H1 (cell line): Measurements from ENCODE around the gene LGALS9C. TPM values are rescaled to one million over a fixed set of nuclear protein-coding genes. Genes with fewer than 3 reads are reported as not detected.
A peak's percentile ranks its signal among the peaks of the same experiment; 100 is the strongest.
"Not testable (repeated sequence)": the region's sequence is repeated elsewhere in the genome, so short reads cannot be mapped to it uniquely, and the experiment has no call there.

ENCODE experiments used
- CTCF ChIA-PET: fragments of 300-600 bp; sonication (Branson Sonifier 250); formaldehyde crosslinking; loops from one replicate; lab custom pipeline; 2021; ENCODE audit not compliant: partially characterized antibody; lab: Charles Lee
- POLR2A ChIA-PET: fragments of 300-600 bp; sonication (Branson Sonifier 250); formaldehyde crosslinking; loops from one replicate; lab custom pipeline; 2021; ENCODE audit warnings: inconsistent platforms; ENCODE audit not compliant: partially characterized antibody; lab: Charles Lee
- DNase-seq, 2 experiments: peaks; one replicate each; pipeline versions ENCODE4 v3.0.0 to v3.0.0-alpha.2; 2010 to 2022; ENCODE audit warnings: low spot score in 2 of 2, low read depth in 1 of 2, mixed read lengths in 1 of 2
- FAIRE-seq: peaks from 2 replicates; lab custom pipeline; 2011; peaks lifted over from hg19 to GRCh38; lab: Jason Lieb, UNC
- H2AFZ ChIP-seq: 2 replicates; pipeline ENCODE4 v1.8.1; 2012; ENCODE audit warnings: low read length, inconsistent platforms
- H2AK5ac ChIP-seq: 2 replicates; pipeline ENCODE4 v1.6.1; 2013; ENCODE audit warnings: low read depth, low read length
- H2BK120ac ChIP-seq: replicated peaks from 2 replicates; pipeline ENCODE3; 2013; ENCODE audit warnings: low read depth, low read length, inconsistent platforms
- H2BK12ac ChIP-seq: 2 replicates; pipeline ENCODE4 v1.6.1; 2013; ENCODE audit warnings: low read depth, low read length
- H2BK15ac ChIP-seq: 2 replicates; pipeline ENCODE4 v1.6.1; 2013; ENCODE audit warnings: low read length
- H2BK20ac ChIP-seq: 2 replicates; pipeline ENCODE4 v1.6.1; 2013; ENCODE audit warnings: low read length
- H2BK5ac ChIP-seq: 2 replicates; pipeline ENCODE4 v1.6.1; 2013; ENCODE audit warnings: low read depth, low read length
- H3K14ac ChIP-seq: 2 replicates; pipeline ENCODE4 v1.6.1; 2013; ENCODE audit warnings: inconsistent platforms; ENCODE audit not compliant: insufficient read length
- H3K18ac ChIP-seq: 2 replicates; pipeline ENCODE4 v1.6.1; 2013; ENCODE audit warnings: low read length; ENCODE audit errors: extremely low read depth
- H3K23ac ChIP-seq: 2 replicates; pipeline ENCODE4 v1.6.1; 2013; ENCODE audit warnings: inconsistent platforms; ENCODE audit not compliant: insufficient read length
- H3K23me2 ChIP-seq: 2 replicates; pipeline ENCODE4 v1.6.1; 2013; ENCODE audit warnings: low read depth, low read length
- H3K27ac ChIP-seq: 2 replicates; pipeline ENCODE4 v1.6.1; 2011; ENCODE audit warnings: low read depth, low read length, inconsistent platforms
- H3K27me3 ChIP-seq, 4 experiments: replicated peaks in 1 of 4; 1 replicate in 1 of 4; 2 replicates in 3 of 4; pipeline versions ENCODE4 v1.6.1 to v1.8.1; 2011 to 2013; ENCODE audit warnings: low read length in 3 of 4, mild to moderate bottlenecking in 3 of 4, inconsistent platforms in 2 of 4, mixed read lengths in 2 of 4, moderate library complexity in 1 of 4; ENCODE audit not compliant: control insufficient read depth in 3 of 4, insufficient read depth in 3 of 4; ENCODE audit errors: extremely low read depth in 1 of 4
- H3K36me3 ChIP-seq, 4 experiments: 2 replicates each; pipeline versions ENCODE4 v1.6.1 to v1.8.1; 2011 to 2013; ENCODE audit warnings: mild to moderate bottlenecking in 4 of 4, low read length in 3 of 4, moderate library complexity in 2 of 4, control low read depth in 1 of 4, inconsistent platforms in 1 of 4; ENCODE audit not compliant: insufficient read depth in 4 of 4, control insufficient read depth in 2 of 4
- H3K4ac ChIP-seq: replicated peaks from 2 replicates; pipeline ENCODE3; 2013; ENCODE audit warnings: low read length, low read depth, mixed read lengths, inconsistent platforms; ENCODE audit not compliant: insufficient read length
- H3K4me1 ChIP-seq, 4 experiments: replicated peaks in 1 of 4; 1 replicate in 1 of 4; 2 replicates in 3 of 4; pipeline versions ENCODE4 v1.6.1 to v1.8.1; 2011 to 2013; ENCODE audit warnings: low read length in 3 of 4, inconsistent platforms in 2 of 4, mixed read lengths in 1 of 4; ENCODE audit not compliant: insufficient read depth in 4 of 4, control insufficient read depth in 3 of 4
- H3K4me2 ChIP-seq, 2 experiments: 2 replicates each; pipeline versions ENCODE4 v1.6.1 to v1.8.1; 2011 to 2013; ENCODE audit warnings: low read depth in 2 of 2, low read length in 2 of 2, control low read depth in 1 of 2, inconsistent platforms in 1 of 2, mild to moderate bottlenecking in 1 of 2; ENCODE audit not compliant: insufficient read depth in 1 of 2
- H3K4me3 ChIP-seq, 4 experiments: fragments of 200-600, 300-600 bp in 1 of 4; sonication (generic), shearing (Covaris generic), sonication (Bioruptor Twin) in 1 of 4; 2 replicates each; pipeline versions ENCODE4 v1.5.1 to v1.8.1; 2011 to 2016; ENCODE audit warnings: low read length in 4 of 4, low read depth in 3 of 4, control low read depth in 2 of 4, inconsistent platforms in 2 of 4, mild to moderate bottlenecking in 2 of 4, mixed read lengths in 1 of 4, moderate library complexity in 1 of 4; ENCODE audit not compliant: insufficient read depth in 2 of 4; ENCODE audit errors: extremely low read depth in 1 of 4
- H3K56ac ChIP-seq: replicated peaks from 2 replicates; pipeline ENCODE3; 2013; ENCODE audit warnings: low read depth, mild to moderate bottlenecking, mixed read lengths, low read length, inconsistent platforms; ENCODE audit not compliant: insufficient read length
- H3K79me1 ChIP-seq: 2 replicates; pipeline ENCODE4 v1.6.1; 2013; ENCODE audit warnings: low read depth, low read length, control low read depth
- H3K79me2 ChIP-seq, 2 experiments: 2 replicates each; pipeline versions ENCODE4 v1.6.1 to v1.8.1; 2012 to 2013; ENCODE audit warnings: low read length in 2 of 2, mild to moderate bottlenecking in 2 of 2, inconsistent platforms in 1 of 2; ENCODE audit not compliant: insufficient read depth in 2 of 2, control insufficient read depth in 1 of 2
- H3K9ac ChIP-seq, 4 experiments: replicated peaks in 1 of 4; 1 replicate in 1 of 4; 2 replicates in 3 of 4; pipeline versions ENCODE4 v1.6.1 to v1.8.1; 2011 to 2013; ENCODE audit warnings: low read depth in 3 of 4, low read length in 3 of 4, control low read depth in 2 of 4, mild to moderate bottlenecking in 2 of 4, moderate library complexity in 2 of 4, inconsistent platforms in 1 of 4; ENCODE audit errors: extremely low read depth in 1 of 4
- H3K9me3 ChIP-seq, 2 experiments: 2 replicates each; pipeline versions ENCODE4 v1.6.1 to v1.8.1; 2012 to 2013; ENCODE audit warnings: mild to moderate bottlenecking in 2 of 2, moderate library complexity in 2 of 2, control low read depth in 1 of 2, inconsistent platforms in 1 of 2, low read depth in 1 of 2, low read length in 1 of 2, mixed read lengths in 1 of 2; ENCODE audit not compliant: insufficient read depth in 2 of 2
- H4K20me1 ChIP-seq, 2 experiments: replicated peaks in 1 of 2; 2 replicates each; pipeline versions ENCODE3 to v1.8.1; 2011 to 2013; ENCODE audit warnings: inconsistent platforms in 2 of 2, low read length in 2 of 2, mild to moderate bottlenecking in 1 of 2; ENCODE audit not compliant: insufficient read depth in 2 of 2, control insufficient read depth in 1 of 2
- H4K5ac ChIP-seq: 2 replicates; pipeline ENCODE4 v1.6.1; 2013; ENCODE audit warnings: low read length, low read depth, mixed read lengths, inconsistent platforms; ENCODE audit not compliant: insufficient read length
- H4K8ac ChIP-seq: 2 replicates; pipeline ENCODE4 v1.8.0; 2013; ENCODE audit warnings: mild to moderate bottlenecking, moderate library complexity, low read length, inconsistent platforms; ENCODE audit not compliant: insufficient read depth; ENCODE audit errors: extremely low read depth
- H4K91ac ChIP-seq: replicated peaks from 2 replicates; pipeline ENCODE3; 2013; ENCODE audit warnings: low read length, mixed read lengths, inconsistent platforms; ENCODE audit not compliant: insufficient read length
- WGBS, 2 experiments: shearing (Covaris generic) in 1 of 2; methylation state at CpG; one replicate each; pipeline versions ENCODE4 v1.1.6 to v1.1.7; 2013 to 2015; ENCODE audit warnings: low lambda C conversion rate in 2 of 2, mixed read lengths in 2 of 2, inconsistent platforms in 1 of 2, low coverage in 1 of 2, missing lambda C conversion rate in 1 of 2; ENCODE audit not compliant: insufficient replicate concordance in 2 of 2, insufficient coverage in 1 of 2, insufficient read length in 1 of 2; ENCODE audit errors: extremely low coverage in 1 of 2, missing lambda C conversion rate in 1 of 2; 5-methylcytosine and 5-hydroxymethylcytosine counted together
- polyA plus RNA-seq, 7 experiments: library from polyadenylated mRNA; depleted of rRNA in 3 of 7; stranded (reverse) in 5 of 7; unstranded in 2 of 7; fragments of >200 nt in 5 of 7; fragments of 200-250 nt in 2 of 7; gene quantifications; 1 replicate in 5 of 7; 2 replicates in 1 of 7; 4 replicates in 1 of 7; pipeline versions ENCODE4 v1.2.1 to v1.2.3, GENCODE V29; 2011 to 2013; ENCODE audit warnings: missing spikeins in 2 of 7, mixed read lengths in 2 of 7
- total RNA-seq: library from RNA; stranded (reverse); fragmentation: NEBNext Ultra II Directional; extraction: Animal tissue kit (Norgen Biotek cat#: 25700); gene quantifications from 2 replicates; pipeline ENCODE4 v1.2.1, GENCODE V29; 2021

Gene LGALS9C
- total and polyA plus RNA-seq, 2 of the 8 experiments (the other 6 are each of a cell fraction or from before 2014, with no cell fraction given): 0.03 TPM; not detected in 1

DNA sequence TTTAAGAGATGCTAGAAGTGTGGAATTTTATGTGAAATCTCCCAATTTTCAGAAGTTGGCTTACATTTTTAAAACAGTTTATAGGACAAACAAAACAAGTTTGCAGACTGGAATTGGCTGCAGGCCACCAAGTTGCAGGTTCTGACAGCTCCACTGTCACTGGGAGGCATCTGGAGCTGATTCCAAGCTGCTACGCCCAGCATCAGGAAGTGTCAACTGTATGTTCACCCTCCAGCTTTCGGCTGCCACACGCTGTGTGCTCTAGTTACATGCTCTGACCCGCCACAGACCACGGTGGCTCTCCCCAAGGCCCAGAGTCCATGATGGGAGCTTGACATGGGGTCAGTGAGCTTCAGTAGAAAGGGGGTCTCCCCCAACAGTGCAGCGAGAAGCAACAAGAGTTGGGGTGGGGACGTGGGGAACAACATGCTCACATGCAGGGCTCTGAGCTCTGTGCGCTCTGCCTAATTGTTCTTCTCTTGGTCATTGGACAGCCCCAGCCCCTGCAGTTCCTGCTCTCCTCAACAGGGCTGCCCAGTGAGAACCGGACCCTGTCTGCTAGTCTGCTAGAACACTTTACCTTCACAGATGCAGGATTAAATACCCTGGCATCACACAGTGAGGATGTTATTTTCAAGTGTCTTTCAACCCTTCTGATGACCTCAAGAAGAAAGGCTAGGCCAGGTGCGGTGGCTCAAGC is 8.0 kb upstream of the LGALS9C start:
- FAIRE-seq: peak; percentile 55

DNA sequence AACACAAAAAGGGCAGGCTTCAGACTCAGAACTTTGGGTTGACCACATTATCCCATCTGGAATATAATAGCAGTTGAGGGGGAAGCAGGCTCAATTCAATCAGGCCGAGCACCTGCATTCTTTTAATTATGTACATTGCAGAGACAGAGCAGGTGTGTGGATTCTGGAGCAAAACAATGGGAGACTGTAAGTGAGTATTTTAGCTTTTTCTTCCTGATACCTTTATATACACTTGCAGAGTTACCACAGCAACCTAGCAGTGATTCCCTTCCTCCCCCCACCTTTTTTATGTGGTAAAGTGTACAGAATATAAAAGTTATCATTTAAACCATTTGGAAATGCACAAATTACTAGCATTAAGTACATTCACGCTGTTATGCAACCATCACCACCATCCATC is 6.8 kb upstream of the LGALS9C start:
- H2BK120ac ChIP-seq, H3K79me2 ChIP-seq, H3K56ac ChIP-seq, H4K20me1 ChIP-seq, H2AK5ac ChIP-seq, H3K4me1 ChIP-seq, H2BK5ac ChIP-seq, H4K5ac ChIP-seq, H3K4me3 ChIP-seq, DNase-seq, H3K4ac ChIP-seq, H3K4me2 ChIP-seq, H3K9me3 ChIP-seq, H2BK20ac ChIP-seq, H2BK15ac ChIP-seq, H3K27me3 ChIP-seq, H3K18ac ChIP-seq, H3K23me2 ChIP-seq, POLR2A ChIA-PET, H3K14ac ChIP-seq, H3K79me1 ChIP-seq, CTCF ChIA-PET, H4K91ac ChIP-seq, H3K27ac ChIP-seq, FAIRE-seq, H4K8ac ChIP-seq, H3K36me3 ChIP-seq, H3K9ac ChIP-seq, H2BK12ac ChIP-seq, H2AFZ ChIP-seq, H3K23ac ChIP-seq: not testable (repeated sequence)
- WGBS, 2 experiments: 84% methylated on average over 2 of the region's 2 CpGs; no CpG with 5 or more reads in 1 of the 2 experiments

More for the DNA sequence above, 8.0 kb upstream of the LGALS9C start:
- H3K9me3 ChIP-seq, H3K27me3 ChIP-seq, H2AK5ac ChIP-seq, H3K56ac ChIP-seq, DNase-seq, H2BK120ac ChIP-seq, H3K18ac ChIP-seq, H3K23me2 ChIP-seq, H3K9ac ChIP-seq, H2BK15ac ChIP-seq, H3K36me3 ChIP-seq, H4K20me1 ChIP-seq, CTCF ChIA-PET, H4K8ac ChIP-seq, POLR2A ChIA-PET, H3K4me3 ChIP-seq, H3K79me1 ChIP-seq, H4K91ac ChIP-seq, H2BK5ac ChIP-seq, H3K79me2 ChIP-seq, H2BK20ac ChIP-seq, H2BK12ac ChIP-seq, H4K5ac ChIP-seq, H3K27ac ChIP-seq, H3K23ac ChIP-seq, H2AFZ ChIP-seq, H3K4ac ChIP-seq, H3K14ac ChIP-seq, H3K4me2 ChIP-seq, H3K4me1 ChIP-seq: not testable (repeated sequence)
- WGBS, 2 experiments: 91% methylated on average over 9 of the region's 10 CpGs; no CpG with 5 or more reads in 1 of the 2 experiments
